ENCODE measurements around the gene DLX4.

Gene DLX4

GRCh38 chr17:49997773-49998703 is 29.0 kb downstream of the DLX4 start:
- TF ChIP-seq CTCF (IDR thresholded peaks at IDR 0.05; ENCODE audit: low read depth, low read length), result peak; percentile 92
- peak; percentile 59 for DNase-seq (ENCODE audit: extremely low read depth, low read depth)

- TF ChIP-seq CTCF (IDR thresholded peaks at IDR 0.05; ENCODE audit: low read depth, low read length), result no peak
- DNase-seq (ENCODE audit: extremely low read depth, low read depth), result no peak
Measured at GRCh38 chr17:49998836-49999511, 30.0 kb downstream of the DLX4 start.

GRCh38 chr17:50003911-50004310 is 34.9 kb downstream of the DLX4 start:
- no peak for DNase-seq (ENCODE audit: extremely low read depth, low read depth)
- no peak for TF ChIP-seq CTCF (IDR thresholded peaks at IDR 0.05; ENCODE audit: low read depth, low read length)

- no peak for TF ChIP-seq CTCF (IDR thresholded peaks at IDR 0.05; ENCODE audit: low read depth, low read length)
Measured at GRCh38 chr17:50009282-50009681, 40.3 kb downstream of the DLX4 start.

GRCh38 chr17:50013079-50013478 is 44.1 kb downstream of the DLX4 start:
- DNase-seq (ENCODE audit: extremely low read depth, low read depth), result no peak
- no peak for TF ChIP-seq CTCF (IDR thresholded peaks at IDR 0.05; ENCODE audit: low read depth, low read length)

More at GRCh38 chr17:50009282-50009681, 40.3 kb downstream of the DLX4 start:
- no peak for DNase-seq (ENCODE audit: extremely low read depth, low read depth)

GRCh38 chr17:50014471-50015088 is 45.6 kb downstream of the DLX4 start:
- no peak for DNase-seq (ENCODE audit: extremely low read depth, low read depth)
- TF ChIP-seq CTCF (IDR thresholded peaks at IDR 0.05; ENCODE audit: low read depth, low read length), result no peak

Data from AG09319 (cell line).